CD4-positive, alpha-beta T cell treated with Interleukin-12 subunit alpha and Interleukin-12 subunit beta, for 1 hour (primary cell): ENCODE measurements around the gene DOCK10.

ENCODE experiments used
- DNase-seq: peaks from one replicate; pipeline ENCODE4 v3.0.0-alpha.2; 2020

DOCK10 gene

GRCh38 chr2:224753743-224754540, 288.3 kb downstream of the DOCK10 start:
- no peak for DNase-seq

DNA sequence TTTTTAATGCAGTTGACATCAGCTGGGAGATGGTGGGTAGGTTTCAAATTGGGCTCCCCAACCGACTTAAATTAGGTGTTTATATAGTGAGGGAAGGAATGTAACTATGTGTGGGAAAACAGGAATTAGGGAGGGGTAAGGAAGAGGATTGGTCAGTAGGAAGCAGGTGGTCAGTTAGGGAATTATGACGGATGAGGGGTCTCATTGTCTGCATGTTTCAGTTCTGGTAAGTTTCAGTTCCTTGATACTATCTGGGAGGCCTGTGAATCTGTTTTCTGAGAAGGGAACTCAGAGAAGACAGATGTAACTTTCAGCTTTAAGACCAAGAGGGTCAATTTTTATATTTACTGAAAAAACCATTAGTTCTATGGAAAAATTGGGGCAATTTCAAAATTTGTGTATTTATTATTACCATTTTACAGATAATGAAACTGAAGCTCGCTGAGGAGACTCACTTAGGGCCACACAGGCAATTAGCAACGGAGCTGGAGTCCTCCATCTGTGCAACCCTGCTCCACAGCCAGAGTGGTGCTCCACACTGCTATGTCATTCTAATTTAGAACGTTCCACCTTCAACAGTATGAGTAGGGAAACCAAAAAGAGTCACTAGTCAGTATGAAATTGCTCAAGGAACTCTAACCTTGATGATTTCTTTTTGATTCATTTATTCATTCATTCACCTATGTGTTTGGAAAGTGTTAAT, 290.1 kb downstream of the DOCK10 start:
- DNase-seq: no peak

DNA sequence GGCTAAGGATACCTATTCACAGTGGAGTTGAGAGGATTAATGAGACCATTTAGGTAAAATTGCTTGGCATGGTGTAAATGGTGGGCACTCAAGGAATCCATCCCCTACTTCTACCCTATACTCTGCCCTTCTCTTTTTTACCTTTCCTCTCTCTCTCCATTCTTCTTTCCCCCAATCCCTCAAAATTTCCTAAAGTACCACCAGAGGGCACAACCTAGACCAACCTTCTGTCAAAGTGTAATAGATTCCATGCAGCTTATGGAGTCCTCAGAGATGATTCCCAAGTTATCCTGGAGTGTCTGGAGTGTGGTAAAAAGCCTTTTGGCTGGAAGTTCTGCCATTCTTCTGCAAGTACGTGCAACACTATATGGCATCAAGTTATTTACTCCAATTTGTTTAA, 293.1 kb downstream of the DOCK10 start:
- DNase-seq: no peak

DNA sequence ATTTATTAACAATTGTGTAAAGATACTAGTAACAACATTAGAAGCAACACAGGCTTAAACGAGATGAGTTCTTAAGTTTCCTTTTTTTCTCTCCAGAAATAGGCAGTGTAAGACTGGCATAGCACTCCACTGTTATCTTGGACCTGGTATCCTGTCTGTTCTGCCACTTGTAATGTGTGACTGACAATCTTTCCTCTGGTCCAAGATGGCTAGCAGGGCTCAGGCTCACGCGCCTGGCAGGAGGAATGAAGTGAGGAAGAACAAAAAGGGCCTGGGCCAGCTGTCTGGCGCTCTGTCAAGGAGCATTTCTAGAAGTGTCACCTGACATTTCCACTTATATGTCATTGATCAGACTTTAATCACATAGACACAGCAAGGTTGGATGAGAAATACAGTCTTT, 294.5 kb downstream of the DOCK10 start:
- no peak for DNase-seq

DNA sequence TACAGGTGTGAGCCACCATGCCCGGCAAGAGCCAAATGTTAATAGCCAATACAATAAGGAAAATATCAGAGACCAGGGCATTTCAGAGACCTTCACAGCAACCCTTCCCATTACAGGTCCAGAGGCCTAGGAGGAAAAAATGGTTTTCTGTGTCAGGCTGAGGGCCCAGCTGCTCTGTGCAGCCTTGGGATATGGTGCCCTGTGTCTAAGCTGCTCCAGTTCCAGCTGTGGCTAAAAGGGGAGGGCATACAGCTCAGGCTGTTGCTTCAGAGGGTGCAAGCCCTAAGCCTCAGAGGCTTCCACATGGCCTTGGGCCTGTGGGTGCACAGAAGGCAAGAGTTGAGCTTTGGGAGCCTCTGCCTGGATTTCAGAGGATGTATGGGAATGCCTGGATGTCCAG, 306.0 kb downstream of the DOCK10 start:
- DNase-seq: no peak

DNA sequence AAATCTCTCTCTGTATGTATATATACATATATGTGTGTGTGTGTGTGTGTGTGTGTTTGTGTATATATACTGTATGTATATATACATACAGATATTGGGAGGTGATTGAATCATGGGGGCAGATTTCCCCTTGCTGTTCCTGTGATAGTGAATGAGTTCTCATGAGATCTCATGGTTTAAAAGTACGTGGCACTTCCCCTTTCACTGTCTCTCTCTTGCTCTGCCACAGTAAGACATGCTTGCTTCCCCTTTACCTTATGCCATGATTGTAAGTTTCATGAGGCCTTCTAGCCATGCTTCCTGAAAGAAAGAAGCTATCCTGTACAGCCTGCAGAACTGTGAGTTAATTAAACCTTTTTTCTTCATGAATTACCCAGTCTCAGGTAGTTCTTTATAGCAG, 307.3 kb downstream of the DOCK10 start:
- DNase-seq: no peak

GRCh38 chr2:224731665-224732064, 310.6 kb downstream of the DOCK10 start:
- no peak for DNase-seq

DNA sequence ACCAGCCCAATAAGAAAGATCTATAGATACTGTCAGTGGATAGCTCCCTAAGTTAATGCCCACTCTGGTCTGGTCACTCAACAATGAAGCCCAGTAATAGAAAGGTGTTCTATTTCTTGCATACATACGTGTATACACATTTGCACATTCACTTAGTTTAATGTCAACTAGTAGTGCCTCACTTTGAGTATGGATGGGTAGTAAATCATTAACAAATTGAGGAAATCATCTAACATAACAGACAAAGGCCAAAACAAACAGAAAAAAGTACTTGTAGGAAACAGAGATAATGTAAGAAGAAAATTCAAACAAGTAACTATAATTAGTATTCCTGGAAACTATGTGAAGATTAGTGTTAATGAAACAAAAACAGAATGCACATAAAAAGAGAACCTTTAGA, 312.8 kb downstream of the DOCK10 start:
- DNase-seq: no peak

DNA sequence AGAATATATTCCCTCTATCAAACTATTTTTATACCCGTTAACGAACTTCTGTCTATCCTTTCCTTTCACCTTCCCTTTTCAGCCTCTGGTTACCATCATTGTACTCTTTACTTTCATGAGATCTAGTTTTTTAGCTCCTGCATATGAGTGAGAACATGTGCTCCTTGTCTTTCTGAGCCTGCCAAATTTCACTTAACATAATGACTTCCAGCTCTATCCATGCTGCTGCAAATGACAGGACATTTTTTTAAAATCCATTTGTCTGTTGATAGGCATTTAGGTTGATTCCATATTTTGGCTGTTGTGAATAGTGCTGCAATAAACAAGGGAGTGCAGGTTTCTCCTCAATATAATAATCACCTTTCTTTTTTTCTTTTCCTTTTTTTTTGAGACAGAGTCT, 317.9 kb downstream of the DOCK10 start:
- no peak for DNase-seq

DNA sequence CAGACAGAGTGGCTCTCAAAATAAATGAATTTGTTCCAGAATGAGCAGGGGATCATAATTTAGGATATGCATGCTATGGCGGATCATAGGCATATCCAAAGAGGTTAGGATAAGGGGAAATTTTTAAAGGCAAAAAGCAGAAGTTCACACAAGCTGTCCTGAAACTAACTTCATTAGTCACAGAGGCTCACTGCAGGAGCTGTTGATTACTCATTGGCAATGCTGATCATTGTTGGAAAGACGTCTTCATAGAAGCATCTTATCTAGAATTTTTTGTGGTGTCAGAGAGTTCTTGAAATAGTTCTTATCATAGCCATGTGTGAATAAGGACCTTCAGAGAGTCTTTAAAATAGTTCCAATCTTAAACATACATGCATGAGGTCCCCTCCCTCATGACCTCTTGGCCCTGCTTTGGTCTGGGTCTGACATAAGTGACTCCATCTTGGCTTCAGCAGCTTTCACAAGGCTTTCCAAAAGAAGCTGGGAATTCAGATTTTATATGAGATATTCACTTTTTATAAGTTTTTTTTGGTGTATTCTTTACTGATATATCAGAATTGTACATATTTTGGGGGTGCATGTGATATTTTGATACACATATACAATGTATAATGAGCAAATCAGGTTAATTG, 318.6 kb downstream of the DOCK10 start:
- no peak for DNase-seq

GRCh38 chr2:224722770-224723169, 319.5 kb downstream of the DOCK10 start:
- no peak for DNase-seq

DNA sequence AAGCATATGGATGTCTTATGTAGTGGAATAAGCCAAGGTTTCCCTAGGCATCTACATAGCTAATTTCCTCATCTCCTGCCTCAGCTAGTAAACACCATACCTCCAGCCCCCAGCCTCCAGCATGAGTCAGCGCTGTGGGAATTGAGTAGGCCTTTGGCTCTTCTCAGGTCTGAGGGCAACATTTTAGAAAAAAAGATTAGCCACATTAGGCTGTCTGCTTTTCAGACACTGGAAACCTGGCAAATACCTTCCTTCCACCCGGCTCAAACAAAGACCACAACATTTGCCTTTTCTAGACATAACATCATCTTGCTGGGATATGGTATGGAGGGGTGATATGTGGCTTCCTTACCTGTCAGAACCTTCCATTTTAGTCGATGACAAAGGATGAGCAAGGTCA, 320.0 kb downstream of the DOCK10 start:
- DNase-seq: no peak

GRCh38 chr2:224716921-224717320, 325.3 kb downstream of the DOCK10 start:
- no peak for DNase-seq

GRCh38 chr2:224716201-224716600, 326.1 kb downstream of the DOCK10 start, which contains the start of gene CCDC195:
TSS of gene CCDC195 (minus strand) at chr2:224716365. CDS start at chr2:224716365, 0 bp downstream.
- no peak for DNase-seq
